Stimulated activated naive CD4-positive, alpha-beta T cell treated with Interleukin-2 at 50 U/mL for 16 hours (primary cell): ENCODE results near the gene ASRGL1.
A peak's percentile ranks its signal among the peaks of the same experiment; 100 is the strongest.

Experiments
- DNase-seq: peaks from one replicate; lab custom pipeline; 2025; lab: John Stamatoyannopoulos, UW

The ASRGL1 gene

GRCh38 chr11:62393061-62393611, 55.9 kb downstream of the ASRGL1 start:
- DNase-seq: no peak

GRCh38 chr11:62393735-62394134, 56.5 kb downstream of the ASRGL1 start:
- no peak for DNase-seq

GRCh38 chr11:62394825-62395538, 57.7 kb downstream of the ASRGL1 start:
- DNase-seq: peak; percentile 16

GRCh38 chr11:62395885-62396551, 58.8 kb downstream of the ASRGL1 start:
- no peak for DNase-seq

- no peak for DNase-seq
Measured at GRCh38 chr11:62398011-62398994, 61.1 kb downstream of the ASRGL1 start.

- DNase-seq: no peak
Measured at GRCh38 chr11:62399172-62399877, 62.1 kb downstream of the ASRGL1 start.

GRCh38 chr11:62399878-62400266, 62.6 kb downstream of the ASRGL1 start:
- no peak for DNase-seq

GRCh38 chr11:62400281-62400680, 63.0 kb downstream of the ASRGL1 start:
- no peak for DNase-seq

GRCh38 chr11:62400760-62401159, 63.5 kb downstream of the ASRGL1 start:
- no peak for DNase-seq

GRCh38 chr11:62401356-62401755, 64.1 kb downstream of the ASRGL1 start:
- no peak for DNase-seq

- DNase-seq: no peak
Measured at GRCh38 chr11:62401811-62402210, 64.6 kb downstream of the ASRGL1 start.

GRCh38 chr11:62402226-62402959, 65.1 kb downstream of the ASRGL1 start:
- DNase-seq: peak; percentile 40

GRCh38 chr11:62402960-62403730, 65.9 kb downstream of the ASRGL1 start:
- DNase-seq: no peak

- no peak for DNase-seq
Measured at GRCh38 chr11:62404435-62404834, 67.2 kb downstream of the ASRGL1 start.

GRCh38 chr11:62404901-62405300, 67.7 kb downstream of the ASRGL1 start:
- DNase-seq: no peak

- no peak for DNase-seq
Measured at GRCh38 chr11:62406034-62406433, 68.8 kb downstream of the ASRGL1 start.

- DNase-seq: no peak
Measured at GRCh38 chr11:62409831-62410230, 72.6 kb downstream of the ASRGL1 start.

- no peak for DNase-seq
Measured at GRCh38 chr11:62410972-62411371, 73.7 kb downstream of the ASRGL1 start.

- no peak for DNase-seq
Measured at GRCh38 chr11:62411524-62411923, 74.3 kb downstream of the ASRGL1 start.

- no peak for DNase-seq
Measured at GRCh38 chr11:62413060-62413696, 75.9 kb downstream of the ASRGL1 start.
